HL-60 (cell line): ENCODE measurements around the gene PARVB.

ENCODE experiments used
- DNase-seq, 2 experiments: peaks; one replicate each; pipeline ENCODE4 v3.0.0-alpha.2; 2010 to 2020; ENCODE audit warnings: low read depth in 1 of 2, low spot score in 1 of 2
- H3K27ac ChIP-seq: fragments of 250-450 bp; sonication (Bioruptor Pico); replicated peaks from 2 replicates; pipeline ENCODE4 v1.5.1; 2020; ENCODE audit warnings: mild to moderate bottlenecking, moderate library complexity
- H3K27me3 ChIP-seq: fragments of 250-450 bp; sonication (Bioruptor Pico); 2 replicates; pipeline ENCODE4 v1.5.1; 2021; ENCODE audit warnings: mild to moderate bottlenecking, moderate library complexity; ENCODE audit not compliant: insufficient read depth, poor library complexity, severe bottlenecking
- H3K4me3 ChIP-seq: replicated peaks from 2 replicates; pipeline ENCODE4 v1.5.1; 2011; ENCODE audit warnings: mild to moderate bottlenecking, control low read depth, low read length; ENCODE audit not compliant: insufficient read depth
- GABPA ChIP-seq: IDR thresholded peaks from 2 replicates; pipeline ENCODE4 v1.6.1; 2012; ENCODE audit warnings: low read depth
- POLR2AphosphoS5 ChIP-seq: IDR thresholded peaks from 2 replicates; pipeline ENCODE4 v1.6.1; 2012; ENCODE audit warnings: low read depth
- SPI1 ChIP-seq: IDR thresholded peaks from 2 replicates; pipeline ENCODE4 v1.6.1; 2012; ENCODE audit warnings: low read depth, mild to moderate bottlenecking, borderline replicate concordance
- TF ChIP-seq, protein P1 (sequence below): IDR thresholded peaks from 2 replicates; pipeline ENCODE4 v1.6.1; 2012; ENCODE audit warnings: low read depth; ENCODE audit not compliant: insufficient replicate concordance
- TF ChIP-seq, protein P2 (sequence below): IDR thresholded peaks from one replicate; pipeline ENCODE4 v1.5.1; 2011; ENCODE audit warnings: low read length, control low read depth, inconsistent platforms; ENCODE audit not compliant: insufficient read depth

The PARVB gene

DNA sequence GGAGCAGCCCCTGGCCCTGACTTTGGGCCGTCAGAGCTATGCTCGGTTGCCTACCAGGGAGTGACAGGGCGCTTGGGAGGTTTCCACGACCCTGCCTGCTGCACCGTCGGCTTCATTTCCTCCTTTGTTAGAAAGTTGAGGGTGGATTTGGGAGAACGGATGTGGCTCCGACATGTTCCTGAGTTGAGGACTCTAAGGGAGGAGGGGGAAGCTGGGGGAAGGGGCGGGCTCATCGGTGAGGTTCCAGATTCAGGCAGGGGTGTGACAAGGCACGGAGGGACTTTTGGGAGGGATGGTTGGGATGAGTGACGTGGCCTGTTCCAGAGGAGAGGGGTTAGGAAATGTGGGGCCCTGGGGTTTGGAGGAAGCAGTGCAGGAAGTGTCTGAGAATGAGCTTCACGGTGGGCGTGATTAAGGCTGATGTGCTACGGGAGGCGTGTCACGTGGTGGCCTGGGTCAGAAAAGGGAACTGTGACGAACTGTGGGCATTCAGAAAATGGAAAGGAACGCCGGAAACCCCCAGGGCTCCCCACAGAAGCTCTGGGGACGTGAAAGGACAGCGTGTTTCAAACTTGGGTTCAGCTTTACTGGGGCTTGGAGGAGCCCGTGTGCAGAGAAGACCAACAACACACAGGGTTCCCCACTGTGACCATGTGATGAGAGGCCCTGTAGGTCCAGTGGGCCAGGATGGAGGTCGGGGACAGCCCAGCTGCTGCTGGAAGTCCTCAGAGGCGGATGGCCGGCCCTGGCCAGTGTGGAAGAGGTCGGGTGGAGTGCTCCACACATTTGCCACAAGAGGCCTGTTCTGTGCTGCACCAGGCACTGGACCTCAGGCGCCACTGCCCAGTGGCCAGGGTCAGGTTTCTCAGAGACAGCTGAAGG is 2.8 kb downstream of the PARVB start:
- Histone ChIP-seq H3K4me3 (peak overlapping the region; percentile 59), H3K27ac (peak overlapping the region; percentile 81), H3K27me3 (no peaks in the 10 kb centered on the region)
- DNase-seq = peak; percentile 92 to 94
- TF ChIP-seq, protein P1, sequence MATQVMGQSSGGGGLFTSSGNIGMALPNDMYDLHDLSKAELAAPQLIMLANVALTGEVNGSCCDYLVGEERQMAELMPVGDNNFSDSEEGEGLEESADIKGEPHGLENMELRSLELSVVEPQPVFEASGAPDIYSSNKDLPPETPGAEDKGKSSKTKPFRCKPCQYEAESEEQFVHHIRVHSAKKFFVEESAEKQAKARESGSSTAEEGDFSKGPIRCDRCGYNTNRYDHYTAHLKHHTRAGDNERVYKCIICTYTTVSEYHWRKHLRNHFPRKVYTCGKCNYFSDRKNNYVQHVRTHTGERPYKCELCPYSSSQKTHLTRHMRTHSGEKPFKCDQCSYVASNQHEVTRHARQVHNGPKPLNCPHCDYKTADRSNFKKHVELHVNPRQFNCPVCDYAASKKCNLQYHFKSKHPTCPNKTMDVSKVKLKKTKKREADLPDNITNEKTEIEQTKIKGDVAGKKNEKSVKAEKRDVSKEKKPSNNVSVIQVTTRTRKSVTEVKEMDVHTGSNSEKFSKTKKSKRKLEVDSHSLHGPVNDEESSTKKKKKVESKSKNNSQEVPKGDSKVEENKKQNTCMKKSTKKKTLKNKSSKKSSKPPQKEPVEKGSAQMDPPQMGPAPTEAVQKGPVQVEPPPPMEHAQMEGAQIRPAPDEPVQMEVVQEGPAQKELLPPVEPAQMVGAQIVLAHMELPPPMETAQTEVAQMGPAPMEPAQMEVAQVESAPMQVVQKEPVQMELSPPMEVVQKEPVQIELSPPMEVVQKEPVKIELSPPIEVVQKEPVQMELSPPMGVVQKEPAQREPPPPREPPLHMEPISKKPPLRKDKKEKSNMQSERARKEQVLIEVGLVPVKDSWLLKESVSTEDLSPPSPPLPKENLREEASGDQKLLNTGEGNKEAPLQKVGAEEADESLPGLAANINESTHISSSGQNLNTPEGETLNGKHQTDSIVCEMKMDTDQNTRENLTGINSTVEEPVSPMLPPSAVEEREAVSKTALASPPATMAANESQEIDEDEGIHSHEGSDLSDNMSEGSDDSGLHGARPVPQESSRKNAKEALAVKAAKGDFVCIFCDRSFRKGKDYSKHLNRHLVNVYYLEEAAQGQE = peak; percentile 26
- TF ChIP-seq GABPA = no peak
- peak; percentile 80 for TF ChIP-seq POLR2AphosphoS5
- TF ChIP-seq SPI1 = peak; percentile 96

DNA sequence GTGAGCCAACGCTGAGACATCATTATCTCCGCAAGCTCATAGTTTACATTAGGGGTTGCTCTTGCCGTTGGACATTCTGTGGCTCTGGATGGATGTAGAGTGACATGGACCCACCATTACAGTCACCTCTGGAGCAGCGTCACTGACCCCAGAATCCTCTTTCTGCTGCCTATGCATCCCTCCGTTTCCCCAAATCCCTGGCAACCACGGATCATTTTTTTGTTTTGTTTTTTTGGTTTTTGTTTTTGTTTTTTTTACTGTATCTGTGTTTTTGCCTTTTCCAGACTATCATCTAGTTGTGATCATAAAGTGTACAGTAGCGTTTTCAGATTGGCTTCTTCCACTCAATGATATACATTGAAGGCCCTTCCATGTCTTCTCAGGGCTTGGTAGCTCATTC is 4.0 kb downstream of the PARVB start:
- TF ChIP-seq GABPA = no peak
- TF ChIP-seq, protein P1 = no peak
- TF ChIP-seq, protein P2, sequence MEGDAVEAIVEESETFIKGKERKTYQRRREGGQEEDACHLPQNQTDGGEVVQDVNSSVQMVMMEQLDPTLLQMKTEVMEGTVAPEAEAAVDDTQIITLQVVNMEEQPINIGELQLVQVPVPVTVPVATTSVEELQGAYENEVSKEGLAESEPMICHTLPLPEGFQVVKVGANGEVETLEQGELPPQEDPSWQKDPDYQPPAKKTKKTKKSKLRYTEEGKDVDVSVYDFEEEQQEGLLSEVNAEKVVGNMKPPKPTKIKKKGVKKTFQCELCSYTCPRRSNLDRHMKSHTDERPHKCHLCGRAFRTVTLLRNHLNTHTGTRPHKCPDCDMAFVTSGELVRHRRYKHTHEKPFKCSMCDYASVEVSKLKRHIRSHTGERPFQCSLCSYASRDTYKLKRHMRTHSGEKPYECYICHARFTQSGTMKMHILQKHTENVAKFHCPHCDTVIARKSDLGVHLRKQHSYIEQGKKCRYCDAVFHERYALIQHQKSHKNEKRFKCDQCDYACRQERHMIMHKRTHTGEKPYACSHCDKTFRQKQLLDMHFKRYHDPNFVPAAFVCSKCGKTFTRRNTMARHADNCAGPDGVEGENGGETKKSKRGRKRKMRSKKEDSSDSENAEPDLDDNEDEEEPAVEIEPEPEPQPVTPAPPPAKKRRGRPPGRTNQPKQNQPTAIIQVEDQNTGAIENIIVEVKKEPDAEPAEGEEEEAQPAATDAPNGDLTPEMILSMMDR = no peak
- TF ChIP-seq POLR2AphosphoS5 = no peak
- no peaks in the 10 kb centered on the region for H3K27me3 ChIP-seq
- H3K27ac ChIP-seq = no peak overlapping the region
- DNase-seq = no peak
- no peak overlapping the region for H3K4me3 ChIP-seq

DNA sequence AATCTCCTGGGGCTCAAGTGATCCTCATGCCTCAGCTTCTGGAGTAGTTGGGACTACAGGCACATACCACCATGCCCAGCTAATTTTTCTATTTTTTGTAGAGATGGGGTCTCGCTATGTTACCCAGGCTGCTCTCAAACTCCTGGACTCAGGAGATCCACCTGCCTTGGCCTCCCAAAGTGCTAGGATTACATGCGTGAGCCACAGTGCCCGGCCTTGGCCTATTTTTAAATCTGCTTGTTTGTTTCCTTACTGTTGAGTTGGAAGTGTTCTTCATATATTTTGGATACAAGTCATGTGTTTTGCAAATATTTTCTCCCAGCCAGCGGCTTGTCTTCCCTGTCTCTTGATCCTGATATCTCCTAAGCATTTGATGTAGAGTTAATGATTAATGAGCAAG is 5.0 kb downstream of the PARVB start:
- Histone ChIP-seq H3K27ac (no peak overlapping the region), H3K4me3 (no peak overlapping the region), H3K27me3 (no peaks in the 10 kb centered on the region)
- no peak for DNase-seq
- TF ChIP-seq GABPA (no peak), SPI1 (no peak), POLR2AphosphoS5 (no peak)
- TF ChIP-seq, protein P1 = no peak
- TF ChIP-seq, protein P2 = no peak
